HG02571 (cell line): ENCODE data around the gene ABCG1.

Experiments
- ATAC-seq: cut with Tn5 transposase; IDR thresholded peaks from one replicate; pipeline ENCODE4 v1.9.1; 2021; ENCODE audit warnings: mild to moderate bottlenecking, moderate library complexity; ENCODE audit not compliant: unreplicated experiment

The ABCG1 gene

GRCh38 chr21:42191696-42192595 is 27.0 kb upstream of the ABCG1 start:
- no peak for ATAC-seq

GRCh38 chr21:42193131-42193671 is 25.7 kb upstream of the ABCG1 start:
- ATAC-seq = no peak

- ATAC-seq = no peak
Observed at GRCh38 chr21:42193721-42194120, 25.2 kb upstream of the ABCG1 start.

GRCh38 chr21:42194863-42195262 is 24.1 kb upstream of the ABCG1 start:
- no peak for ATAC-seq

GRCh38 chr21:42195378-42196031 is 23.4 kb upstream of the ABCG1 start:
- no peak for ATAC-seq

- ATAC-seq = no peak
Observed at GRCh38 chr21:42198929-42199867, 19.7 kb upstream of the ABCG1 start.

GRCh38 chr21:42199868-42200463 is 19.0 kb upstream of the ABCG1 start:
- no peak for ATAC-seq

GRCh38 chr21:42200906-42201614 is 17.9 kb upstream of the ABCG1 start:
- ATAC-seq = no peak

- no peak for ATAC-seq
Observed at GRCh38 chr21:42201615-42202161, 17.3 kb upstream of the ABCG1 start.

GRCh38 chr21:42202321-42202720 is 16.6 kb upstream of the ABCG1 start:
- no peak for ATAC-seq

- ATAC-seq = no peak
Observed at GRCh38 chr21:42203321-42203720, 15.6 kb upstream of the ABCG1 start.

GRCh38 chr21:42203936-42204335 is 15.0 kb upstream of the ABCG1 start:
- no peak for ATAC-seq

- no peak for ATAC-seq
Observed at GRCh38 chr21:42207426-42207825, 11.5 kb upstream of the ABCG1 start.

- no peak for ATAC-seq
Observed at GRCh38 chr21:42208036-42208435, 10.9 kb upstream of the ABCG1 start.

- no peak for ATAC-seq
Observed at GRCh38 chr21:42208801-42209490, 10.0 kb upstream of the ABCG1 start.

GRCh38 chr21:42209801-42210479 is 9.0 kb upstream of the ABCG1 start:
- no peak for ATAC-seq

- ATAC-seq = no peak
Observed at GRCh38 chr21:42212266-42212665, 6.7 kb upstream of the ABCG1 start.

GRCh38 chr21:42213082-42213774 is 5.7 kb upstream of the ABCG1 start:
- no peak for ATAC-seq
